Measurements from ENCODE around the gene RCL1. TPM values are rescaled to one million over a fixed set of nuclear protein-coding genes. Genes with fewer than 3 reads are reported as not detected.

Gene RCL1
- total RNA-seq, 1 donor from 2014 or later, result 22.9 TPM

DNA sequence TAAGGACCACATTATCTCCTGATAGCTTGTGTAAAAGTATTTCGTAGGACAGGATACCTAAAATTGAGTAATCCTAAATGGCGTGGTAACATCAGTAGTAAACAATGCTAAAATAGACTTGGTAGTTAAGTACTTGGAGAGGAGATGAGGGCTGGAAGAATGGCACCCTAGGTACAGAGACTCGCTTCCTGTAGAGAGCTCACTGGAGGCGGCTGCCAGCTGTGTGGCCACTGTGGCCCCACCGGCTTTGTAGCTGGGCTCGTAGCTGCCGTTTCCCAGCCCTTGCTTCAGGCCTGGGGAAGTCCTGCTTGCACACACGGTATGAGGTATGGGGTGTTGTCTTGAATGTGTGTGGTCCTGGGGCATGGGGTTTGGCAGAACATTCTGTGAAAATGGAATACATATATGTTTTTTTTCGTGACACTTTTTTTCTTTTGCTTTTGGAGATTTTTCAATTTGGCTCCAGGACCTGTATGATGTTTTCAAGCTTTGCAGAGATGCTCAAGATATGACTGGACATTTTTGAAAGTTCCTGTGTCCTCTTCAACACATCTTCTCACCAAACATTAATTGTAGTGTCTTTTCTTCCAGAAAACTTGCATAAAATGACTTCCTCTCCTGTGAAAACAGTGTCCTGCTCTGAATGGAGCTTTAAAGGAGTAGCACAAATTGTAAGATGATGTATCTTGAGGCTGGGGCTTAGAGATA, 58.0 kb downstream of the RCL1 start:
- ATAC-seq (peak in 1 of 2 donors; percentile 29), DNase-seq (no peak)
- H3K27ac ChIP-seq, result no peak overlapping the region
- intact Hi-C loops (cut with DNase I), result no loop called here
- H3K9me3 ChIP-seq, result no peaks in the 10 kb centered on the region
- no peaks in the 10 kb centered on the region for H3K4me1 ChIP-seq
- H3K4me3 ChIP-seq, result no peak overlapping the region
- H3K27me3 ChIP-seq (ENCODE audit: low read depth), result no peaks in the 10 kb centered on the region
- peaks cover 71% of the 10 kb centered on the region for H3K36me3 ChIP-seq
- TF ChIP-seq, protein P1, sequence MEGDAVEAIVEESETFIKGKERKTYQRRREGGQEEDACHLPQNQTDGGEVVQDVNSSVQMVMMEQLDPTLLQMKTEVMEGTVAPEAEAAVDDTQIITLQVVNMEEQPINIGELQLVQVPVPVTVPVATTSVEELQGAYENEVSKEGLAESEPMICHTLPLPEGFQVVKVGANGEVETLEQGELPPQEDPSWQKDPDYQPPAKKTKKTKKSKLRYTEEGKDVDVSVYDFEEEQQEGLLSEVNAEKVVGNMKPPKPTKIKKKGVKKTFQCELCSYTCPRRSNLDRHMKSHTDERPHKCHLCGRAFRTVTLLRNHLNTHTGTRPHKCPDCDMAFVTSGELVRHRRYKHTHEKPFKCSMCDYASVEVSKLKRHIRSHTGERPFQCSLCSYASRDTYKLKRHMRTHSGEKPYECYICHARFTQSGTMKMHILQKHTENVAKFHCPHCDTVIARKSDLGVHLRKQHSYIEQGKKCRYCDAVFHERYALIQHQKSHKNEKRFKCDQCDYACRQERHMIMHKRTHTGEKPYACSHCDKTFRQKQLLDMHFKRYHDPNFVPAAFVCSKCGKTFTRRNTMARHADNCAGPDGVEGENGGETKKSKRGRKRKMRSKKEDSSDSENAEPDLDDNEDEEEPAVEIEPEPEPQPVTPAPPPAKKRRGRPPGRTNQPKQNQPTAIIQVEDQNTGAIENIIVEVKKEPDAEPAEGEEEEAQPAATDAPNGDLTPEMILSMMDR (IDR thresholded peaks at IDR 0.05), result no peak

DNA sequence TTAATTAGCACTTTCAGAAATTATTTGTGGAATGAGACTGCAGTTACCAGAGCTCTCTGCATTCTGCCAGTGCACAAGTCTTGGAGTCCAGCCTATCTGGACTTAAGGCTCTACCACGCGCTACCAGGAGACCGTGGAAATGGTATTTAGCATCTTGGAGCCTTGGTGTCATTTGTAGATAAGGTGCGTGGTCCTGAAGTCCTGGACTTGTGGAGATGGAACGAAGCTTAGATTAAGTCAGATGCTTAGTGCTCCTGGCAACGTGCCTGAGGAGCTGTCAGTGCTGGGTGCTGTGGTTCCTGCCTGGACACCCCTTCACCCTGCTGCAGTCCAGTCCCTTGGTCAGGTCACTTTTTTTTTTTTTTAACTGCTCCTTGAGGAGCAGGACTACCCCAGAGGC, 59.7 kb downstream of the RCL1 start:
- Histone ChIP-seq H3K36me3 (peaks cover 57% of the 10 kb centered on the region), H3K4me3 (no peak overlapping the region), H3K27me3 (ENCODE audit: low read depth) (no peaks in the 10 kb centered on the region), H3K9me3 (no peaks in the 10 kb centered on the region), H3K4me1 (no peaks in the 10 kb centered on the region), H3K27ac (no peak overlapping the region)
- ATAC-seq, result no peak
- intact Hi-C loops (cut with DNase I), result no loop called here
- TF ChIP-seq, protein P1 (IDR thresholded peaks at IDR 0.05), result no peak
- DNase-seq, result no peak

DNA sequence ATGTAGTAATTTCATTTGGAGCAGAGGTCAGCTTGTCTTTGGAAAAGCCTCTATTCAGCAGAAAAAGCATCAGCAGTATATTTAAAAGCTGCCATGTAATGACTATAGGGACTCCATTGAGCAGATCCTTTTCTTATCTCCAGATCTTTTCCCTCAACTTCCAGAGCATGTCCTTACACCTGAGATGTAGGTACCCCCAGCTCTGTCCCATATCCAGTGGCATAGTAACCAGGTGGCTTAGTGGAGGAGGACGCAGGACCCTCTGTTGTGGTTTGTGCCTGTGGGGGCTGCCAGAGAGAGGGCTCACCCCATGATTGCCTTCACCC, 61.5 kb downstream of the RCL1 start:
- Histone ChIP-seq H3K9me3 (no peaks in the 10 kb centered on the region), H3K4me1 (no peaks in the 10 kb centered on the region), H3K27ac (no peak overlapping the region), H3K27me3 (ENCODE audit: low read depth) (no peaks in the 10 kb centered on the region), H3K4me3 (no peak overlapping the region), H3K36me3 (peaks cover 46% of the 10 kb centered on the region)
- TF ChIP-seq, protein P1 (IDR thresholded peaks at IDR 0.05), result no peak
- DNase-seq, result no peak
- intact Hi-C loops (cut with DNase I), result no loop called here
- no peak for ATAC-seq

DNA sequence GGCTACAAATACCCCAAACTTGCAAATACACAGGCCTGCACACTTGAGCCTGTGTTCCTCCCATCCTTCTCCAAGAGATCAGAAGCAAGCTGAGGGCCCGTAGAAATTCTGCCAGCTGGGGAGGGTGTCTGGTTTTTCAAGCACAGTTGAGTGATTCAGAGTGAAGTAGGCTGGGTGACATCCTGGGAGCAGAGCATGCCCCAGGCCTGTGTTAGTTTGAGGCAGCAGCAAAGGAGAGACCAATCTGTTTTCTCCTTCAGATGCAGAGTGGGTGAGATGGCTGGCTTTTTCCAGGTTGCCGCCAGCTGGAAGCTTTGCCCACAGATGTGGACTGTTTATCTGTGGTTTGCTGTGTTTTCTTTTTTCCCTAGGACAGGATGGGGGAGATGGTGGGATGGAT, 63.1 kb downstream of the RCL1 start:
- TF ChIP-seq, protein P1 (IDR thresholded peaks at IDR 0.05), result no peak
- intact Hi-C loops (cut with DNase I), result no loop called here
- DNase-seq (no peak), ATAC-seq (peak in 1 of 2 donors; percentile 50)
- Histone ChIP-seq H3K4me3 (no peak overlapping the region), H3K36me3 (peaks cover 41% of the 10 kb centered on the region), H3K27me3 (ENCODE audit: low read depth) (no peaks in the 10 kb centered on the region), H3K4me1 (no peaks in the 10 kb centered on the region), H3K27ac (no peak overlapping the region), H3K9me3 (no peaks in the 10 kb centered on the region)

DNA sequence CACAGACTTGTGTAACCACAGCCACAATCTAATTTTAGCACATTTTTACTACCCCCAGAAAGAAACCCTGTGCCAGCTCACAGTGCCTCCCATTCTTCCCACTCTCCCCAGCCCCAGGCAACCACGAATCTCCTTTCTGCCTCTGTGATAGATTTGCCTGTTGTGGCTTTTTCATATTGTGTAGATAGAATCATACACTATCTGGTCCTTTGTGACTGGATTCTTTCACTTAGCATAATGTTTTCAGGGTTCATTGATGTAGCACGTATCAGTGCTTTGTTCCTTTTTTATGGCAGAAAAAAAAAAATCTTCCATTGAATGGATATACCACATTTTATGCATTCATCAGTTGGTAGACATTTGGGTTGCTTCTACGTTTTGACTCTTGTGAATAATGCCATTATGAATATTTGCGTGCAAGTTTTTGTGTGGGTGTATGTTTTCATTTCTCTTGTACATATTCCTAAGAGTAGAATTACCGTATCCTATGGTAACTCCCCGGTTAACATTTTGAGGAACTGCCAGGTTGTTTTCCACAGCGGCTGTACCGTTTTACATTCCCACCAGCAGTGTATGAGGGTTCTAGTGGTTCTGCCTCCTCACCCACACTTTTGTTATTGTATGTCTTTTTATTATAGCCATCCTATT, 64.5 kb downstream of the RCL1 start:
- H3K4me1 ChIP-seq, result no peaks in the 10 kb centered on the region
- no peaks in the 10 kb centered on the region for H3K9me3 ChIP-seq
- no peak overlapping the region for H3K27ac ChIP-seq
- peaks cover 36% of the 10 kb centered on the region for H3K36me3 ChIP-seq
- intact Hi-C loops (cut with DNase I), result no loop called here
- DNase-seq (no peak), ATAC-seq (no peak)
- H3K4me3 ChIP-seq, result no peak overlapping the region
- TF ChIP-seq, protein P1 (IDR thresholded peaks at IDR 0.05), result no peak
- H3K27me3 ChIP-seq (ENCODE audit: low read depth), result no peaks in the 10 kb centered on the region
